Adrenal gland (tissue), 12 donors: ENCODE measurements around the gene LPIN1. TPM values are rescaled to one million over a fixed set of nuclear protein-coding genes. Genes with fewer than 3 reads are reported as not detected.
A peak's percentile ranks its signal among the peaks of the same experiment; 100 is the strongest.

Experiments
- DNase-seq, 7 donors: peaks; one replicate each; pipeline ENCODE4 v3.0.0-alpha.2; 2019 to 2020
- H3K27ac ChIP-seq, 5 donors: fragments of 200-600 bp; sonication (generic) in 4 of 5; 1 replicate in 3 of 5; 2 replicates in 2 of 5; pipeline versions ENCODE4 v1.5.1 to v1.8.0; 2016 to 2020; ENCODE audit warnings: mild to moderate bottlenecking in 1 of 5
- H3K27me3 ChIP-seq: fragments of 200-600 bp; 2 replicates; pipeline ENCODE4 v1.8.0; 2021
- H3K36me3 ChIP-seq, 2 donors: fragments of 200-600 bp; replicated peaks in 1 of 2; 1 replicate in 1 of 2; 2 replicates in 1 of 2; pipeline versions ENCODE4 v1.5.1 to v1.8.0; 2018 to 2022
- H3K4me1 ChIP-seq, 2 donors: fragments of 200-600 bp; replicated peaks in 1 of 2; 1 replicate in 1 of 2; 2 replicates in 1 of 2; pipeline versions ENCODE4 v1.5.1 to v1.8.0; 2018 to 2021
- H3K4me3 ChIP-seq, 4 donors: fragments of 200-600 bp; sonication (generic) in 3 of 4; one replicate each; pipeline ENCODE4 v1.5.1; 2016 to 2018
- H3K9me3 ChIP-seq, 3 donors: fragments of 200-600 bp; sonication (generic) in 1 of 3; replicated peaks in 1 of 3; 1 replicate in 2 of 3; 2 replicates in 1 of 3; pipeline versions ENCODE4 v1.5.1 to v1.8.0; 2016 to 2021
- POLR2A ChIP-seq, 2 donors: fragments of 450-650 bp; IDR thresholded peaks; one replicate each; pipeline ENCODE4 v1.6.1; 2017; ENCODE audit warnings: antibody characterized with exemption in 2 of 2, mild to moderate bottlenecking in 2 of 2, moderate library complexity in 1 of 2
- WGBS, 4 donors: extraction: QIAGEN DNeasy Blood & Tissue Kit in 2 of 4; methylation state at CpG; one replicate each; pipeline versions ENCODE4 v1.1.5 to v1.1.7; 2013 to 2017; 5-methylcytosine and 5-hydroxymethylcytosine counted together
- intact Hi-C, 2 donors: fragments of 100-400 bp; cut with DNase I; formaldehyde crosslinking; loops; one replicate each; pipeline versions ENCODE4 v1.14.1 to v1.15.0; 2022 to 2023
- polyA plus RNA-seq, 3 donors: library from polyadenylated mRNA; stranded (reverse); fragments of 200-250 nt in 2 of 3; fragments of 350-450 nt in 1 of 3; fragmentation: Illumina TruSeq in 1 of 3; extraction: RNeasy Lipid Tissue Mini Kit (QIAGEN cat#74804) in 1 of 3; gene quantifications; one replicate each; pipeline ENCODE4 v1.2.3, GENCODE V29; 2013 to 2014
- total RNA-seq, 9 donors: library from RNA; depleted of rRNA in 4 of 9; stranded (reverse); fragments of >200 nt in 4 of 9; fragments of 120-200 nt in 1 of 9; fragmentation: NEBNext Ultra II Directional in 1 of 9; extraction: Animal tissue kit (Norgen Biotek cat#: 25700) in 1 of 9; gene quantifications; one replicate each; pipeline versions ENCODE4 v1.1.0 to v1.2.4, GENCODE V29; 2013 to 2023
- TF ChIP-seq, protein P1 (sequence below), 6 experiments: fragments of 450-650 bp in 4 of 6; fragments of 200-600 bp in 2 of 6; sonication (generic) in 1 of 6; IDR thresholded peaks; 1 replicate in 5 of 6; 2 replicates in 1 of 6; pipeline versions ENCODE4 v1.5.1 to v1.8.0; 2016 to 2021; ENCODE audit warnings: antibody characterized with exemption in 6 of 6, mild to moderate bottlenecking in 2 of 6, moderate library complexity in 1 of 6
- donor health status: healthy with polysubstance abuse.
- donor health status: Bipolar disorder and iron deficiency.
- donor health status: DM: yes; HTN: yes; CAD: no.
- donor health status: DM: no; HTN: no; CAD: no.
- donor health status: DM: no; HTN: no; CAD: no.
- donor health status: DM: yes; HTN: yes; CAD: no.

Gene LPIN1
- total and polyA plus RNA-seq, 12 donors, result 17.0 to 58.5 (median 36.8) TPM

DNA sequence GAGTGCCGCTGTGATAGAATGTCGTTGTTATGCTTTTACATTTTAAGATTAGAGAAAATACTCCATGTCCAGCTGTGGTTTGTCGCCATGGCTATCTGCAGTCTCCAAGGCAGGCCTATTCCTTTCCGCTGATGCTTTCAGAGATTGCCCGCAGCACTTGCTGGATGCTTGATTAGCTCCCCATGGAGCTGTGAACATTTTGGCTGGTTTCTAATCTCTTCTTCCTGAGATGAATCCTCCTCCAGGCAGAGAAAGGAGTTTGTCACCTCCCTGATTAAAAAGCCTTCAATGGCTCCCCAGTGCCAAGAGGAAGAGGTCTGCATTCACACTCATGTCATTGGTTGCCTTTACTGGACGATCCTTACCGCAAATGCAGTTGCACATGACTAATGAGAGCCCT lies 32.6 kb upstream of the LPIN1 start:
- H3K27ac ChIP-seq, result no peak overlapping the region

DNA sequence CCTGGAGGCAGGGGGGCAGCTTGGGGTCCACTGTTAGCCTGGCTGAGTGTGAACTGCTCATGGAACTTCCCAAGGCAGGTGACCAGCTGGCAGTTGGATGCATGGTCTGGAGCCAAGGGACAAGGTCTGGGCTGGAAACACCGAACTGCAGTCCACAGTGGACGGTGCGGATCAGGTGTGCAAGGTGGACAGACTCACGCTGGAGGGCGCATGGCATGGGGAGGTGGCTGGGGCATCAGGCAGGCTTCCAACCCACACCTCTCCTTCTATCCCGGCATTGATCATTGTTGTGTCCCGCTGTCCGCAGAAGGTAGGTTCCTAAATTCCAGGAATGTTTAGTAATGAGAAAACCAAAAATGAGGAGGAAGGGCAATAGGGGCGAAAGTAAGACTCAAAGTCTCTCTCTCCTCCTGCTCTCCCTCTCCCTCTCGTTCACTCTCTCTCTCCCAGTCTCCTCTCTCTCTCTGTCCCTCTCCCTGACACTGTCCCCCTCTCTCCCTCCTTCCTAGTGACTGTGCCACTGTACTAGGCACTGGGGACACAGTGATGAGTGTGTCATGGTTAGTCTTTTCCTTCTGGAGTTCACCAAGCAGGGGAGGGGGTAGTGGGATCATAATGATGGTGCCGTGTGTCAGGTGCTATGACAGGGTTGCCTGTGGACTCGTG lies 30.3 kb upstream of the LPIN1 start:
- no peaks in the 10 kb centered on the region for H3K27me3 ChIP-seq
- no peak overlapping the region for H3K4me3 ChIP-seq
- DNase-seq, result peak in 1 of 7 donors; percentile 48
- intact Hi-C loops, result no loop called here
- H3K4me1 ChIP-seq, result peaks cover 16 to 30% of the 10 kb centered on the region in 2 donors
- H3K36me3 ChIP-seq, result no peaks in the 10 kb centered on the region
- WGBS, 4 donors, result 92 to 94% (median 93%) methylated on average over 12 of the region's 12 CpGs
- H3K9me3 ChIP-seq, result no peaks in the 10 kb centered on the region
- H3K27ac ChIP-seq, result no peak overlapping the region
- no peak for TF ChIP-seq POLR2A (IDR thresholded peaks at IDR 0.05)
- TF ChIP-seq, protein P1, sequence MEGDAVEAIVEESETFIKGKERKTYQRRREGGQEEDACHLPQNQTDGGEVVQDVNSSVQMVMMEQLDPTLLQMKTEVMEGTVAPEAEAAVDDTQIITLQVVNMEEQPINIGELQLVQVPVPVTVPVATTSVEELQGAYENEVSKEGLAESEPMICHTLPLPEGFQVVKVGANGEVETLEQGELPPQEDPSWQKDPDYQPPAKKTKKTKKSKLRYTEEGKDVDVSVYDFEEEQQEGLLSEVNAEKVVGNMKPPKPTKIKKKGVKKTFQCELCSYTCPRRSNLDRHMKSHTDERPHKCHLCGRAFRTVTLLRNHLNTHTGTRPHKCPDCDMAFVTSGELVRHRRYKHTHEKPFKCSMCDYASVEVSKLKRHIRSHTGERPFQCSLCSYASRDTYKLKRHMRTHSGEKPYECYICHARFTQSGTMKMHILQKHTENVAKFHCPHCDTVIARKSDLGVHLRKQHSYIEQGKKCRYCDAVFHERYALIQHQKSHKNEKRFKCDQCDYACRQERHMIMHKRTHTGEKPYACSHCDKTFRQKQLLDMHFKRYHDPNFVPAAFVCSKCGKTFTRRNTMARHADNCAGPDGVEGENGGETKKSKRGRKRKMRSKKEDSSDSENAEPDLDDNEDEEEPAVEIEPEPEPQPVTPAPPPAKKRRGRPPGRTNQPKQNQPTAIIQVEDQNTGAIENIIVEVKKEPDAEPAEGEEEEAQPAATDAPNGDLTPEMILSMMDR (IDR thresholded peaks at IDR 0.05), result no peak

More for the DNA sequence above, 32.6 kb upstream of the LPIN1 start:
- Histone ChIP-seq H3K4me1 (peaks cover 12 to 31% of the 10 kb centered on the region in 2 donors), H3K36me3 (no peaks in the 10 kb centered on the region), H3K9me3 (no peaks in the 10 kb centered on the region), H3K27me3 (no peaks in the 10 kb centered on the region), H3K4me3 (no peak overlapping the region)
- WGBS, 4 donors, result 86 to 95% (median 86%) methylated on average over 7 of the region's 7 CpGs
- intact Hi-C loops, result no loop called here
- TF ChIP-seq, protein P1 (IDR thresholded peaks at IDR 0.05), result no peak
- TF ChIP-seq POLR2A (IDR thresholded peaks at IDR 0.05), result no peak
- DNase-seq, result peak in 1 of 7 donors; percentile 37

DNA sequence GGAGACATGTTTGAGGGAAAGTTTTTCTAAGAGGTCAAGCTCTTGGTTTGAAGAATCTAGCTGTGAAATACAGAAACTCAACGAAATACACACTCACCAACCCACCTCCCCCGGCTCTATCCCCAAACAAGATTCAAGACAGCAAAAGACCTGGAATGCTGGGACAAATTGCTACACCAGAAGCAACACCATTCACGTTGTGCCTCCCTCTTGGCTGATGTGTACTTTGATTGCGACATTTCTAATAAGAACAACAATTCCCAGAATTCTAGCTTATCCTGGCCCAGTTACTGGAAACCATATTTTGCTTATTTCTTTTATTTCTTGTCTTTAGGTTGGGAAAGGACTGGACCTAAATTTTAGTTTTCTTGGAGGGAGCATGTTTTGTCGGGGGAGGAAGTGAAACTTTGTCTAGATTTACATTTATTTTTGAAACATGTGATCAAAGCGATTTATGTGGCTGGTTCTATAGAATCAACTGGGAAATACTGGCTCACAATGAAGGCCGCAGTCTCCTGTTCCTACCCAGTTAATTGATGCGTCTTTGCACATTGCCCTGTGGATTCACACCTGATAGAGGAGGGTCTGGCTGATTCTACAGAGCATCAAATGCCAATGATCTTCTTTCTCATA lies 29.6 kb upstream of the LPIN1 start:
- intact Hi-C loops, result no loop called here
- Histone ChIP-seq H3K9me3 (no peaks in the 10 kb centered on the region), H3K36me3 (no peaks in the 10 kb centered on the region), H3K4me1 (peaks cover 16 to 25% of the 10 kb centered on the region in 2 donors), H3K27ac (peak overlapping the region in 2 of 5 donors; percentile 37 to 56), H3K27me3 (no peaks in the 10 kb centered on the region), H3K4me3 (no peak overlapping the region)
- WGBS, 4 donors, result 71 to 80% (median 76%) methylated on average over 8 of the region's 8 CpGs
- DNase-seq, result peak in 2 of 7 donors; percentile 49 to 51
- no peak for TF ChIP-seq POLR2A (IDR thresholded peaks at IDR 0.05)

DNA sequence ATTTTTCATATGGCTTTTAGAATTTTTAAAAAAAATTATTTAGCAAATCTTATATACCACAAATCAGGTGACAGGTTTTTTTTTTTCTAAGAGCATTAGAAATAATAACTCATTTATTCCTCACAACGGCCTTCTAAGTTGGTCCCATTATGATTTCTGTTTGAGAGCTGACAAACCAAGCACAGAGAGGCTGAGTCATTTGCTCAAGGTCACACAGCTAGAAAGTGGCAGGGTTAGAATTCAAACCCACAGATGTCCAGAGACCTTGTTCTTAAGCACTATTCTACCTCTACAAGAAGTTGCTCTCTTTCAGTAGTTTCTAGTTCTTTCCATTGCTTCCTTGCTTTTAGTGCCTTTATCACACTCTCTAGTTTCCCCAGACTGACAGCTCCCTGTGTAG lies 28.8 kb upstream of the LPIN1 start:
- no peaks in the 10 kb centered on the region for H3K27me3 ChIP-seq
- no peak overlapping the region for H3K4me3 ChIP-seq
- H3K4me1 ChIP-seq, result peaks cover 16 to 25% of the 10 kb centered on the region in 2 donors
- DNase-seq, result peak in 1 of 7 donors; percentile 4
- intact Hi-C loops, result no loop called here
- no peak overlapping the region for H3K27ac ChIP-seq
- TF ChIP-seq, protein P1 (IDR thresholded peaks at IDR 0.05), result no peak
- no peak for TF ChIP-seq POLR2A (IDR thresholded peaks at IDR 0.05)
- no peaks in the 10 kb centered on the region for H3K36me3 ChIP-seq
- WGBS, 4 donors, result 44 to 56% (median 46%) methylated on average over 1 of the region's 1 CpG
- H3K9me3 ChIP-seq, result no peaks in the 10 kb centered on the region
